Ascending aorta (tissue), 2 donors: ENCODE data around the gene MEG3. TPM values are rescaled to one million over a fixed set of nuclear protein-coding genes. Genes with fewer than 3 reads are reported as not detected.

Experiments
- DNase-seq, 2 donors: peaks; one replicate each; pipeline ENCODE4 v3.0.0-alpha.2; 2019; ENCODE audit warnings: low spot score in 2 of 2
- H3K27ac ChIP-seq, 2 donors: fragments of 200-600 bp; sonication (generic); one replicate each; pipeline ENCODE4 v1.5.1; 2016 to 2017; ENCODE audit warnings: mild to moderate bottlenecking in 1 of 2
- H3K27me3 ChIP-seq: fragments of 200-600 bp; sonication (generic); one replicate; pipeline ENCODE4 v1.5.1; 2017
- H3K36me3 ChIP-seq, 2 donors: fragments of 200-600 bp; sonication (generic); one replicate each; pipeline ENCODE4 v1.5.1; 2016
- H3K4me1 ChIP-seq, 2 donors: fragments of 200-600 bp; sonication (generic); one replicate each; pipeline ENCODE4 v1.5.1; 2016 to 2017; ENCODE audit warnings: mild to moderate bottlenecking in 1 of 2
- H3K4me3 ChIP-seq, 2 donors: fragments of 200-600 bp; sonication (generic); one replicate each; pipeline ENCODE4 v1.5.1; 2016 to 2017; ENCODE audit warnings: mild to moderate bottlenecking in 1 of 2
- H3K9me3 ChIP-seq, 2 donors: fragments of 200-600 bp; sonication (generic); one replicate each; pipeline ENCODE4 v1.5.1; 2016
- CTCF ChIP-seq, 3 experiments: fragments of 200-600 bp in 2 of 3; fragments of 450-650 bp in 1 of 3; sonication (generic) in 2 of 3; IDR thresholded peaks; one replicate each; pipeline ENCODE4 v1.5.1; 2016 to 2019; ENCODE audit warnings: antibody characterized with exemption in 3 of 3, mild to moderate bottlenecking in 1 of 3, moderate library complexity in 1 of 3
- intact Hi-C: fragments of 100-400 bp; cut with DNase I; formaldehyde crosslinking; loops from one replicate; pipeline ENCODE4 v1.15.1; 2023
- total RNA-seq: library from RNA; depleted of rRNA; stranded (reverse); fragments of >200 nt; gene quantifications from one replicate; pipeline ENCODE4 v1.1.0, GENCODE V29; 2016

Gene MEG3
- total RNA-seq, 1 donor from 2014 or later: 105 TPM

GRCh38 chr14:100841066-100841760, 15.3 kb downstream of the MEG3 start:
- H3K27ac ChIP-seq: no peak overlapping the region

GRCh38 chr14:100841761-100842403, 16.0 kb downstream of the MEG3 start:
- H3K9me3 ChIP-seq: no peaks in the 10 kb centered on the region
- H3K27ac ChIP-seq: no peak overlapping the region
- no peaks in the 10 kb centered on the region for H3K36me3 ChIP-seq
- intact Hi-C loops: no loop called here
- no peak overlapping the region for H3K4me3 ChIP-seq
- TF ChIP-seq CTCF (IDR thresholded peaks at IDR 0.05): no peak
- DNase-seq: no peak
- H3K27me3 ChIP-seq: no peaks in the 10 kb centered on the region
- H3K4me1 ChIP-seq: no peaks in the 10 kb centered on the region

More at GRCh38 chr14:100841066-100841760, 15.3 kb downstream of the MEG3 start:
- Histone ChIP-seq H3K27me3 (no peaks in the 10 kb centered on the region), H3K4me3 (no peak overlapping the region), H3K36me3 (no peaks in the 10 kb centered on the region), H3K4me1 (no peaks in the 10 kb centered on the region), H3K9me3 (no peaks in the 10 kb centered on the region)
- intact Hi-C loops: no loop called here
- no peak for DNase-seq
- TF ChIP-seq CTCF (IDR thresholded peaks at IDR 0.05): no peak

GRCh38 chr14:100842799-100843198, 16.9 kb downstream of the MEG3 start:
- no peak overlapping the region for H3K27ac ChIP-seq
- intact Hi-C loops: no loop called here

GRCh38 chr14:100844082-100844408, 18.1 kb downstream of the MEG3 start:
- no peaks in the 10 kb centered on the region for H3K27me3 ChIP-seq
- no peaks in the 10 kb centered on the region for H3K4me1 ChIP-seq
- H3K36me3 ChIP-seq: no peaks in the 10 kb centered on the region
- H3K9me3 ChIP-seq: no peaks in the 10 kb centered on the region
- no peak overlapping the region for H3K4me3 ChIP-seq
- H3K27ac ChIP-seq: no peak overlapping the region
- no peak for DNase-seq
- no peak for TF ChIP-seq CTCF (IDR thresholded peaks at IDR 0.05)
- intact Hi-C loops: no loop called here

More at GRCh38 chr14:100842799-100843198, 16.9 kb downstream of the MEG3 start:
- Histone ChIP-seq H3K9me3 (no peaks in the 10 kb centered on the region), H3K4me1 (no peaks in the 10 kb centered on the region), H3K36me3 (no peaks in the 10 kb centered on the region), H3K27me3 (no peaks in the 10 kb centered on the region), H3K4me3 (no peak overlapping the region)
- DNase-seq: no peak
- TF ChIP-seq CTCF (IDR thresholded peaks at IDR 0.05): no peak

GRCh38 chr14:100844421-100844820, 18.5 kb downstream of the MEG3 start:
- Histone ChIP-seq H3K36me3 (no peaks in the 10 kb centered on the region), H3K4me3 (no peak overlapping the region), H3K4me1 (no peaks in the 10 kb centered on the region), H3K27me3 (no peaks in the 10 kb centered on the region), H3K27ac (no peak overlapping the region), H3K9me3 (no peaks in the 10 kb centered on the region)
- TF ChIP-seq CTCF (IDR thresholded peaks at IDR 0.05): no peak
- no peak for DNase-seq
- intact Hi-C loops: no loop called here
